ENCODE results near the gene CLC.

GRCh38 chr19:39749981-39750380 lies 12.2 kb upstream of the CLC start:
- TF ChIP-seq CTCF (conservative IDR thresholded peaks at IDR 0.05; ENCODE audit: low read depth, low read length) (no peak), EZH2 (IDR thresholded peaks at IDR 0.05; ENCODE audit: low read length, unreplicated experiment) (no peak)
